ENCODE measurements around the gene TBX4.
A peak's percentile ranks its signal among the peaks of the same experiment; 100 is the strongest.
"Not testable (repeated sequence)": the region's sequence is repeated elsewhere in the genome, so short reads cannot be mapped to it uniquely, and the experiment has no call there.

Gene TBX4

GRCh38 chr17:61483778-61484116, 31.5 kb downstream of the TBX4 start:
- DNase-seq, result no peak

GRCh38 chr17:61484174-61484573, 32.0 kb downstream of the TBX4 start:
- Mint-ChIP-seq H3K9me3 (no peaks in the 10 kb centered on the region), H3K4me3 (no peak overlapping the region), H3K4me1 (ENCODE audit: low read depth) (no peaks in the 10 kb centered on the region), H3K27me3 (no peaks in the 10 kb centered on the region), H3K36me3 (ENCODE audit: low read depth) (no peaks in the 10 kb centered on the region), H3K27ac (no peak overlapping the region)
- DNase-seq, result no peak

More at GRCh38 chr17:61483778-61484116, 31.5 kb downstream of the TBX4 start:
- Mint-ChIP-seq H3K36me3 (ENCODE audit: low read depth) (no peaks in the 10 kb centered on the region), H3K27me3 (no peaks in the 10 kb centered on the region), H3K9me3 (no peaks in the 10 kb centered on the region), H3K27ac (no peak overlapping the region), H3K4me1 (ENCODE audit: low read depth) (no peaks in the 10 kb centered on the region), H3K4me3 (no peak overlapping the region)

DNA sequence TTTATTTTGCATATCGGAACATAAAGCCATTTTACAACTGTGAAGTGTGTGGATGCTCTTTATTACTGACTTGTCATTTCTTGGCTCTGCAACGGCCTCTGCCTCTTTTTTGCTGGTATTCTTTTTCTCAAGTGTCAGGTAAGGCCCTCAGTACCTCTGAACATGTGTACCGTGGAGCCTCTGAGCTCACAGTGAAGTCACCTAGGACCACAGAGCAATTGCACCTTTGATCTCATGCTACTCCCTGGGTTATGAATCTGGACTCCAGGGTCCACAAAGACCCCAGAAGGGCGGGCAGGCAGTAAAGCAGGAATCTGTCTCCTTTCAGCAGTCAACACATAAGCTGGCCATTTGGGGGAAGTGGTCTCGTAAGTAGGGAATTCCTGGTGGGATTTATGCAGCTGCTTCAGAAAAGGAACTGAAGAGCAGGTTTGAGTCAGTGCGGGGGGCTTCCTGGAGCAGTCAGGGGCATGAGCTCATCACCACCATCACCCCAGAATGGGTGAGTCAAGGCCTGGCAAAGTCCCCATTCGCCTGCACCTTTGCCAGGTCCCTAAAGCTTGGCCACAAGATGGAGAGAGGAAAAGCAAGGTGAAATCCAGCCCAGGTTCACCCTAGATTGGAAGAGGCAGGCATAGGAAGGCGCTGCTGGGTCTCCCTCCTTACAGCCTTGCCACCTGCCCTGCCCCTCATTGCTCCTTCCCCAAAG, 33.0 kb downstream of the TBX4 start:
- Mint-ChIP-seq H3K27me3 (no peaks in the 10 kb centered on the region), H3K4me1 (ENCODE audit: low read depth) (no peaks in the 10 kb centered on the region), H3K4me3 (no peak overlapping the region), H3K27ac (no peak overlapping the region), H3K36me3 (ENCODE audit: low read depth) (no peaks in the 10 kb centered on the region), H3K9me3 (no peaks in the 10 kb centered on the region)
- DNase-seq, result peak; percentile 16

GRCh38 chr17:61486135-61487120, 34.2 kb downstream of the TBX4 start:
- Mint-ChIP-seq H3K4me3 (no peak overlapping the region), H3K9me3 (no peaks in the 10 kb centered on the region), H3K36me3 (ENCODE audit: low read depth) (no peaks in the 10 kb centered on the region), H3K27me3 (no peaks in the 10 kb centered on the region), H3K27ac (no peak overlapping the region), H3K4me1 (ENCODE audit: low read depth) (no peaks in the 10 kb centered on the region)
- peak; percentile 11 for DNase-seq

- H3K27me3 Mint-ChIP-seq, result no peaks in the 10 kb centered on the region
- no peaks in the 10 kb centered on the region for H3K9me3 Mint-ChIP-seq
- H3K4me1 Mint-ChIP-seq (ENCODE audit: low read depth), result no peaks in the 10 kb centered on the region
- H3K4me3 Mint-ChIP-seq, result no peak overlapping the region
- no peak overlapping the region for H3K27ac Mint-ChIP-seq
- peak; percentile 15 for DNase-seq
- no peaks in the 10 kb centered on the region for H3K36me3 Mint-ChIP-seq (ENCODE audit: low read depth)
These were observed 35.2 kb downstream of the TBX4 start for GRCh38 chr17:61487161-61487988.

- no peaks in the 10 kb centered on the region for H3K27me3 Mint-ChIP-seq
- H3K27ac Mint-ChIP-seq, result no peak overlapping the region
- H3K36me3 Mint-ChIP-seq (ENCODE audit: low read depth), result no peaks in the 10 kb centered on the region
- no peak overlapping the region for H3K4me3 Mint-ChIP-seq
- H3K4me1 Mint-ChIP-seq (ENCODE audit: low read depth), result no peaks in the 10 kb centered on the region
- no peaks in the 10 kb centered on the region for H3K9me3 Mint-ChIP-seq
- DNase-seq, result peak; percentile 6
These were observed 35.9 kb downstream of the TBX4 start for GRCh38 chr17:61487989-61488595.

DNA sequence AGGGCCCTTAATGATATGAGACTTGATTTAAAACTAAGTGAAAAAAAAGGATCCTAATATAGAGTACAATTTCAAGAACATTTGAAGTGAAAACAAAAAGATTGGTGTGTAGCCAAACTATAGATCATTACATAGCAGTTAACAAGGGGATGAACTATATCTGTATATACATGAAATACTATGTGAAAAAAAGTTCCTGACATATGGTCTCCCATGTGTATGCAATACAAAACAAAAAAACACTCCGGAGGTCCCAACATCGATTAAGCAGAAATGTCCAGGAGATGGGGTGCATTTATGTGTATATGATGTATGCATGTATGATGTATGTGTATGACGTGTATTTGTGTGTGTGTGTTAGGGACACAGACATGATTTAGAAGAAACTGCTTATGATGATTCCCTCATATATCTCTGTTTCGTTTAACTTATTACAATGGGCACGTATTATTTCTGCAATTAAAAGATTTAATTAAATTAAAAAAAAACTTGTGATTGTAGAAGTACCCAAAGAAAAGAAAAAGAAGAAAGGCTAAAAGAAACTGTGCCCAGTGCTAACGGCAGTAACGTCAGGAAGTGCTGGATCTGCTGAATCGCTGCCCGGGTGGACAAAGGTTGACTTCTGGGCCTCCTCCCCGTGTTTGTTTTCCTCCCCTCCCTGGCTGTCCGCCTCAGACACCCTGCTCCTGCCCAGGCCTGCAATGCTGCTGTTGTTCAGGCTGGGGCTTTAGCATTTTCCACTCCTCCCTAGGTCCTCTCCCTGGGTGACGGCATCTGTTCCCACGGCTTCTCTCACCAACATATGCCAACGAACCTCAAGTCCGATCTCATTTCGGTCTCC, 36.9 kb downstream of the TBX4 start:
- H3K36me3 Mint-ChIP-seq (ENCODE audit: low read depth), result no peaks in the 10 kb centered on the region
- H3K27ac Mint-ChIP-seq, result no peak overlapping the region
- H3K27me3 Mint-ChIP-seq, result peaks cover 2% of the 10 kb centered on the region
- peak; percentile 3 for DNase-seq
- no peaks in the 10 kb centered on the region for H3K4me1 Mint-ChIP-seq (ENCODE audit: low read depth)
- no peaks in the 10 kb centered on the region for H3K9me3 Mint-ChIP-seq
- no peak overlapping the region for H3K4me3 Mint-ChIP-seq

- Mint-ChIP-seq H3K9me3 (no peaks in the 10 kb centered on the region), H3K27ac (no peak overlapping the region), H3K4me1 (ENCODE audit: low read depth) (no peaks in the 10 kb centered on the region), H3K27me3 (peaks cover 9% of the 10 kb centered on the region), H3K36me3 (ENCODE audit: low read depth) (no peaks in the 10 kb centered on the region), H3K4me3 (no peak overlapping the region)
- peak; percentile 15 for DNase-seq
These were observed 37.7 kb downstream of the TBX4 start for GRCh38 chr17:61489719-61490490.

GRCh38 chr17:61490540-61490975, 38.3 kb downstream of the TBX4 start:
- Mint-ChIP-seq H3K27me3 (peaks cover 12% of the 10 kb centered on the region), H3K36me3 (ENCODE audit: low read depth) (no peaks in the 10 kb centered on the region), H3K4me1 (ENCODE audit: low read depth) (peaks cover 2% of the 10 kb centered on the region), H3K9me3 (no peaks in the 10 kb centered on the region), H3K4me3 (no peak overlapping the region), H3K27ac (no peak overlapping the region)
- peak; percentile 7 for DNase-seq

DNA sequence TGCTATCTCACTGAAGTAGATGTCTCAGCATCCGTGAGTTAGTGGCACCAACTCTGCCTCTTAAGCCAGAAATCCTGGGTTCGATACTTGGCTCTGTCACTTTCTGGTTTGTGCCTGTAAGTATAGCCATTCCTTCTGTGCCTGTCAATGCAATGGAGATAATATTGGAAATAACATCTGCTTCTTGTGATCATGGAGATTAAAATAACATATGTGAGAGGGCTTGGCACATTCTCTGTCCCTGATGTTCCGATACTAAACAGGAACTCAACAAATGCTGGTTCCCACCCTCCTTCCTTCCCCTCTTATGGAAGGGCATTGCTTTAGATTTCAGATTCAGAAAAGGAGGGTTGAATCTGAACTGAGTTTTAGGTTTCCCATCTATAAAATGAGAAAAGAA, 39.8 kb downstream of the TBX4 start:
- no peaks in the 10 kb centered on the region for H3K9me3 Mint-ChIP-seq
- peaks cover 22% of the 10 kb centered on the region for H3K27me3 Mint-ChIP-seq
- no peaks in the 10 kb centered on the region for H3K36me3 Mint-ChIP-seq (ENCODE audit: low read depth)
- no peak overlapping the region for H3K27ac Mint-ChIP-seq
- H3K4me1 Mint-ChIP-seq (ENCODE audit: low read depth), result peaks cover 6% of the 10 kb centered on the region
- H3K4me3 Mint-ChIP-seq, result no peak overlapping the region
- no peak for DNase-seq

DNA sequence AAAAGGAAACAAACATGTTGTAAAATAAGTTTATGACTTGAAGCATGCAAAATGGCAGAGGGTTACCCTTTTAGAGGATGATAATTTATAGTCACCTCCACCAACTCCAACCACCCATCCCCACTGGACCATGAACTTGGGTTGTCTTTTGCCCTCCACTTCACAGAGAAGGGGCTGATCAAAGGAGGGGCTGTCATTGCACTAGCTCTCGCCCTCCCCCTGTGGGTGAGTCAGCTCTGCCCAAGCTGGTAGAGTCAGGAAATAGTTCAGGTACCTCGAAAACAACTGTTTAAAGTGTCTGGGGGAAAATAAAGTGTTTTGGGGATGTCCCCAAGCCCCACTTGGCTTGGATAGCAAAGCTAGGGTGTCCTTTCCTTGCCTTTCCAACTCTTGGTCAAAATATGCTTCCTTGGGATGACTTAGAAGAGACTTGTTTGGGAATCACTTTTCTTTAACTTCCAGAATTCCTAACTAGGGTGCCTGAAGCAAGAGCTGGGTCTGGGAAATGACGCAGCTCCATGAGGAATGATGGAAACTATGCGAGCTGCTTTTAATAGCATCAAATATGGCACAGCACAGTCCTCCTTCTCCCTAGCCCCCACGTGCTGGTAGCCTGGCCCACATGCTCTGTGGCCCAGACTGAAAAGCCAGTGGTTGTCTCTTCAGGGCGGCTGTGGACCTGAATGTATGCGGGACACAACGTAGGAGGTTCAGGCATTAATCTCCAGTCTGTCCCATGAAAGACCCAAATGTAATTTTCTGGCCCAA, 40.7 kb downstream of the TBX4 start:
- H3K9me3 Mint-ChIP-seq, result no peaks in the 10 kb centered on the region
- no peaks in the 10 kb centered on the region for H3K36me3 Mint-ChIP-seq (ENCODE audit: low read depth)
- H3K27me3 Mint-ChIP-seq, result peaks cover 27% of the 10 kb centered on the region
- H3K4me3 Mint-ChIP-seq, result no peak overlapping the region
- H3K27ac Mint-ChIP-seq, result no peak overlapping the region
- no peak for DNase-seq
- H3K4me1 Mint-ChIP-seq (ENCODE audit: low read depth), result peaks cover 6% of the 10 kb centered on the region

DNA sequence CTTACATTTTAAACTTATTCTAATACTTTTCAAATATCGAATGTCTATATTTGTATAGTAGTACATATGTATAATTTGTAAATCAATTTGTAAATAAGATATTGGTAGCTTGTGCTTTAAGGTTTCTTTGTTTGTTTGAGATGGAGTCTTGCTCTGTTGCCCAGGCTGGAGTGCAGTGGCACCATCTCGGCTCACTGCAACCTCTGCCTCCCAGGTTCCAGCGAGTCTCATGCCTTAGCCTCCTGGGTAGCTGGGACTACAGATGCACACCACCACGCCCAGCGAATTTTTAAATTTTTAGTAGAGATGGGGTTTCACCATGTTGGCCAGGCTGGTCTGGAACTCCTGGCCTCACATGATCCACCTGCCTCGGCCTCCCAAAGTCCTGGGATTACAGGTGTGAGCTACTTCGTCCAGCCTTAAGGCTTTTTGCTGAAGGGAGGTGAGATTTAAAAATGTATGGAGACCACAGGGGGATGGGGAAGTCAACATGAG, 41.7 kb downstream of the TBX4 start:
- not testable (repeated sequence) for DNase-seq; H3K27ac Mint-ChIP-seq; H3K4me3 Mint-ChIP-seq; H3K4me1 Mint-ChIP-seq (ENCODE audit: low read depth); H3K9me3 Mint-ChIP-seq; H3K36me3 Mint-ChIP-seq (ENCODE audit: low read depth)
- H3K27me3 Mint-ChIP-seq, result peaks cover 32% of the 10 kb centered on the region

Data from activated T-cell treated with anti-CD3 and anti-CD28 coated beads, Interleukin-2, amount 50 U/mL, for 24 hours (primary cell).